Breast epithelium (tissue), 3 donors: ENCODE data around the gene TC2N.

Experiments used
- CTCF ChIP-seq, 3 donors: fragments of 450-650 bp; IDR thresholded peaks; one replicate each; pipeline ENCODE4 v1.5.1; 2016 to 2017; ENCODE audit warnings: antibody characterized with exemption in 3 of 3, mild to moderate bottlenecking in 3 of 3, moderate library complexity in 3 of 3
- POLR2A ChIP-seq: fragments of 450-650 bp; IDR thresholded peaks from one replicate; pipeline ENCODE4 v1.6.1; 2016; ENCODE audit warnings: antibody characterized with exemption, mild to moderate bottlenecking, moderate library complexity

- no peak for TF ChIP-seq CTCF (IDR thresholded peaks at IDR 0.05)
- TF ChIP-seq POLR2A, result no peak
Observed at GRCh38 chr14:91870001-91870400, 2.7 kb upstream of the TC2N start.
